Trophoblast cell (in vitro differentiated cells and primary cell): ENCODE measurements around the gene ARID3B.
A peak's percentile ranks its signal among the peaks of the same experiment; 100 is the strongest.

Source experiments
- DNase-seq, 2 donors: peaks; one replicate each; pipeline ENCODE4 v3.0.0-alpha.2; 2016
- H2AFZ ChIP-seq: 2 replicates; pipeline ENCODE4 v1.6.1; 2013; ENCODE audit warnings: low read length, moderate library complexity, mild to moderate bottlenecking; ENCODE audit not compliant: insufficient read depth, poor library complexity
- H2AK5ac ChIP-seq: 2 replicates; pipeline ENCODE4 v1.6.1; 2013; ENCODE audit warnings: mild to moderate bottlenecking, low read length
- H2BK120ac ChIP-seq: 2 replicates; pipeline ENCODE4 v1.6.1; 2013; ENCODE audit warnings: low read length, mild to moderate bottlenecking, moderate library complexity; ENCODE audit not compliant: insufficient read depth, poor library complexity
- H2BK12ac ChIP-seq: 2 replicates; pipeline ENCODE4 v1.6.1; 2013; ENCODE audit warnings: mild to moderate bottlenecking, low read length, moderate library complexity
- H2BK5ac ChIP-seq: 2 replicates; pipeline ENCODE4 v1.6.1; 2013; ENCODE audit warnings: low read length, low read depth, moderate library complexity, mild to moderate bottlenecking; ENCODE audit not compliant: poor library complexity
- H3K14ac ChIP-seq: 2 replicates; pipeline ENCODE4 v1.6.1; 2013; ENCODE audit warnings: mild to moderate bottlenecking, low read length
- H3K18ac ChIP-seq: 2 replicates; pipeline ENCODE4 v1.6.1; 2013; ENCODE audit warnings: mild to moderate bottlenecking, low read length
- H3K23ac ChIP-seq: 2 replicates; pipeline ENCODE4 v1.6.1; 2013; ENCODE audit warnings: low read length
- H3K27ac ChIP-seq: 2 replicates; pipeline ENCODE4 v1.5.1; 2013; ENCODE audit warnings: low read depth, mild to moderate bottlenecking, inconsistent platforms, low read length, moderate library complexity
- H3K27me3 ChIP-seq: 2 replicates; pipeline ENCODE4 v1.6.1; 2013; ENCODE audit warnings: inconsistent platforms, mild to moderate bottlenecking, low read length, moderate library complexity; ENCODE audit not compliant: insufficient read depth
- H3K36me3 ChIP-seq, 2 experiments: 1 replicate in 1 of 2; 2 replicates in 1 of 2; pipeline ENCODE4 v1.6.1; 2013; ENCODE audit warnings: low read length in 2 of 2, mild to moderate bottlenecking in 2 of 2, moderate library complexity in 1 of 2; ENCODE audit not compliant: insufficient read depth in 2 of 2, control insufficient read depth in 1 of 2
- H3K4ac ChIP-seq: 2 replicates; pipeline ENCODE4 v1.6.1; 2013; ENCODE audit warnings: low read depth, mild to moderate bottlenecking, low read length, moderate library complexity
- H3K4me1 ChIP-seq, 2 experiments: 1 replicate in 1 of 2; 2 replicates in 1 of 2; pipeline ENCODE4 v1.6.1; 2013; ENCODE audit warnings: low read length in 2 of 2, mild to moderate bottlenecking in 2 of 2, moderate library complexity in 1 of 2; ENCODE audit not compliant: insufficient read depth in 2 of 2, control insufficient read depth in 1 of 2
- H3K4me2 ChIP-seq: 2 replicates; pipeline ENCODE4 v1.6.1; 2013; ENCODE audit warnings: inconsistent platforms, mild to moderate bottlenecking, low read length, moderate library complexity
- H3K4me3 ChIP-seq: 2 replicates; pipeline ENCODE4 v1.5.1; 2013; ENCODE audit warnings: mild to moderate bottlenecking, low read depth, low read length, inconsistent platforms
- H3K79me1 ChIP-seq: one replicate; pipeline ENCODE4 v1.6.1; 2013; ENCODE audit warnings: low read length
- H3K79me2 ChIP-seq: 2 replicates; pipeline ENCODE4 v1.6.1; 2013; ENCODE audit warnings: low read length, mild to moderate bottlenecking; ENCODE audit not compliant: control insufficient read depth, insufficient read depth, poor library complexity
- H3K9ac ChIP-seq: 2 replicates; pipeline ENCODE4 v1.6.1; 2013; ENCODE audit warnings: mild to moderate bottlenecking, low read length
- H3K9me3 ChIP-seq: 2 replicates; pipeline ENCODE4 v1.6.1; 2013; ENCODE audit warnings: low read depth, mild to moderate bottlenecking, control low read depth, inconsistent platforms, low read length; ENCODE audit not compliant: insufficient read depth
- H4K12ac ChIP-seq: 2 replicates; pipeline ENCODE4 v1.6.1; 2013; ENCODE audit warnings: low read depth, mild to moderate bottlenecking, low read length, moderate library complexity
- H4K8ac ChIP-seq: 2 replicates; pipeline ENCODE4 v1.6.1; 2013; ENCODE audit warnings: low read depth, mild to moderate bottlenecking, low read length, moderate library complexity
- H4K91ac ChIP-seq: one replicate; pipeline ENCODE4 v1.6.1; 2013; ENCODE audit warnings: low read depth, mild to moderate bottlenecking, low read length, moderate library complexity
- WGBS: extraction: QIAGEN DNeasy Blood & Tissue Kit; methylation state at CpG from one replicate; pipeline ENCODE4 v1.1.7; 2013; ENCODE audit warnings: missing lambda C conversion rate; ENCODE audit not compliant: insufficient read length, insufficient coverage; ENCODE audit errors: extremely low coverage; 5-methylcytosine and 5-hydroxymethylcytosine counted together

Gene ARID3B

DNA sequence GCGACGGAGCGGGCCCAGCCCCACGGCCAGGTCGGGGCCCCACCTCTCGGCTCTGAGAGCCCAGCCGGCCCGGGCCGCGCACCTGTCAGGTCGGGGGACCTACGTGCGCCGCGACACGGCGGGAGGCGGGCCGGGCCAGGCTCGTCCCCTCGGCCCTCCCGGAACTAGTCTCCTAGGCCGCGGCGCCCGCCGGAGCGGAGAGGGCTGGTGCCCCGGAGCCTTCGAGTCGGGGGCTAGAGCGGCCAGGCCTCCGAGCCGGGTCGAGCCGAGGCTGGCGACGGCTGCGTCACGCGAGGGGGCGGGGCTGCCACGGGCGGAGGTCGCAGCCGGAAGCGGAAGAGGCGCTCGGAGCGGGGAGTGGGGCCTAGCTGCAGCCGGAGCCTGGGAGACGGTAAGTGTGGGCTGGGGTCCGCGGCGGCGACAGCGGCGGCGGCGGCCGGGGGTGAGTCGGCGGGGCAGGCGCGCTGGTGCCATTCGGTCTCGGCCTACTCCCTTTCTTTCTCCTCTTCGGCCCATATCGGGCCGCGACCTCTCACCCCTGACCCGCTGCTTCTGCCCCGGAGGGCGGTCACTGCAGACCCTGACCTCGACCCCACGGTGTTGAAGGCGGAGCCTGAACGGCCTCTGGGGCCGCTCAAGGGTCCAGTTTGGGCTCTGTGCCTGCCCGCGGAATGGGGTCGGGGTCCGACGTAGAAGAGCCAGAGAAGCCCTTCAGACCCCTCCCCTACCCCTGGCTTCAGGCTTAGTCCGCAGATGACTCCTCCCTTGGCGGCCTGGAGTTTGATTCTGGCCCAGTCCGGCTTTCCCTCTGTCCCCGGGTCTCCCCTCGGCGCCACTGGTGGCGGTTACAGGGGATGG is 74.7 kb downstream of the ARID3B start, which contains the start of gene CLK3:
Gene CLK3, plus strand, starts transcription at position 329 of the 858 bp plus-strand sequence. CDS start 3,361 bp downstream, outside the sequence.
- H2AK5ac ChIP-seq, result peak within 1 kb of the TSS; percentile 78
- H2BK120ac ChIP-seq, result peak within 1 kb of the TSS; percentile 96
- peak within 1 kb of the TSS; percentile 92 for H2AFZ ChIP-seq
- peak within 1 kb of the TSS; percentile 97 for H4K91ac ChIP-seq
- H3K79me2 ChIP-seq, result peaks cover 25% of the 10 kb centered on the region
- H2BK5ac ChIP-seq, result peak within 1 kb of the TSS; percentile 93
- no peaks in the 10 kb centered on the region for H3K9me3 ChIP-seq
- H3K4ac ChIP-seq, result peak within 1 kb of the TSS; percentile 99
- H3K27me3 ChIP-seq, result no peaks in the 10 kb centered on the region
- WGBS, result no CpG with 5 or more reads among the region's 91 CpGs
- no peak within 1 kb of the TSS for H3K23ac ChIP-seq
- peak within 1 kb of the TSS; percentile 32 for H2BK12ac ChIP-seq
- peak within 1 kb of the TSS; percentile 98 for H3K14ac ChIP-seq
- peak within 1 kb of the TSS; percentile 93 for H3K4me3 ChIP-seq
- H4K12ac ChIP-seq, result peak within 1 kb of the TSS; percentile 87
- H3K36me3 ChIP-seq, result peaks cover 23 to 27% of the 10 kb centered on the region in 2 experiments
- peak within 1 kb of the TSS; percentile 97 for H4K8ac ChIP-seq
- peak within 1 kb of the TSS; percentile 77 for H3K27ac ChIP-seq
- peaks cover 18% of the 10 kb centered on the region for H3K79me1 ChIP-seq
- H3K18ac ChIP-seq, result peak within 1 kb of the TSS; percentile 89
- peak within 1 kb of the TSS; percentile 96 for H3K4me2 ChIP-seq
- peaks cover 3 to 8% of the 10 kb centered on the region in 2 experiments for H3K4me1 ChIP-seq
- peak within 1 kb of the TSS; percentile 98 for H3K9ac ChIP-seq
- DNase-seq, result peak; percentile 94 to 95

GRCh38 chr15:74616366-74616939 is 75.4 kb downstream of the ARID3B start:
- Histone ChIP-seq H2AFZ (no peak overlapping the region), H2BK120ac (peak overlapping the region; percentile 57), H3K4ac (peak overlapping the region; percentile 99), H2BK12ac (no peak overlapping the region), H3K79me1 (peaks cover 18% of the 10 kb centered on the region), H3K14ac (peak overlapping the region; percentile 93), H4K8ac (peak overlapping the region; percentile 97), H3K4me2 (peak overlapping the region; percentile 96), H3K79me2 (peaks cover 25% of the 10 kb centered on the region), H3K4me1 (peaks cover 3 to 8% of the 10 kb centered on the region in 2 experiments), H3K23ac (no peak overlapping the region), H3K36me3 (peaks cover 31 to 34% of the 10 kb centered on the region in 2 experiments), H4K12ac (peak overlapping the region; percentile 65), H2AK5ac (peak overlapping the region; percentile 17), H3K9ac (peak overlapping the region; percentile 98), H3K27ac (peak overlapping the region; percentile 61), H3K4me3 (peak overlapping the region; percentile 93), H3K18ac (peak overlapping the region; percentile 89), H4K91ac (peak overlapping the region; percentile 94), H2BK5ac (peak overlapping the region; percentile 90), H3K27me3 (no peaks in the 10 kb centered on the region), H3K9me3 (no peaks in the 10 kb centered on the region)
- no CpG with 5 or more reads among the region's 18 CpGs for WGBS
- DNase-seq, result peak; percentile 85 to 87

- H2BK12ac ChIP-seq, result no peak overlapping the region
- no peaks in the 10 kb centered on the region for H3K27me3 ChIP-seq
- no peak overlapping the region for H2BK120ac ChIP-seq
- H4K8ac ChIP-seq, result no peak overlapping the region
- H2AK5ac ChIP-seq, result no peak overlapping the region
- peaks cover 35 to 39% of the 10 kb centered on the region in 2 experiments for H3K36me3 ChIP-seq
- H3K18ac ChIP-seq, result no peak overlapping the region
- H2AFZ ChIP-seq, result no peak overlapping the region
- H3K9ac ChIP-seq, result peak overlapping the region; percentile 18
- H2BK5ac ChIP-seq, result no peak overlapping the region
- no peak overlapping the region for H4K12ac ChIP-seq
- no peak overlapping the region for H3K27ac ChIP-seq
- peaks cover 25% of the 10 kb centered on the region for H3K79me2 ChIP-seq
- peak overlapping the region; percentile 96 for H3K4me2 ChIP-seq
- no peak overlapping the region for H4K91ac ChIP-seq
- H3K14ac ChIP-seq, result no peak overlapping the region
- H3K79me1 ChIP-seq, result peaks cover 18% of the 10 kb centered on the region
- H3K4me1 ChIP-seq, result peaks cover 3 to 8% of the 10 kb centered on the region in 2 experiments
- no peak overlapping the region for H3K23ac ChIP-seq
- peak in 1 of 2 donors; percentile 50 for DNase-seq
- H3K4ac ChIP-seq, result peak overlapping the region; percentile 99
- H3K4me3 ChIP-seq, result no peak overlapping the region
- no peaks in the 10 kb centered on the region for H3K9me3 ChIP-seq
Observed at GRCh38 chr15:74616996-74617395, 76.0 kb downstream of the ARID3B start.

GRCh38 chr15:74618841-74619596 is 78.0 kb downstream of the ARID3B start:
- Histone ChIP-seq H3K27me3 (no peaks in the 10 kb centered on the region), H3K79me1 (peaks cover 18% of the 10 kb centered on the region), H4K12ac (no peak overlapping the region), H3K79me2 (peaks cover 25% of the 10 kb centered on the region), H2AFZ (no peak overlapping the region), H3K23ac (no peak overlapping the region), H2AK5ac (no peak overlapping the region), H3K18ac (no peak overlapping the region), H3K27ac (no peak overlapping the region), H3K4me2 (no peak overlapping the region), H4K91ac (no peak overlapping the region), H3K4me1 (peaks cover 3 to 8% of the 10 kb centered on the region in 2 experiments), H2BK120ac (no peak overlapping the region), H3K4ac (peak overlapping the region; percentile 13), H3K14ac (no peak overlapping the region), H3K9ac (no peak overlapping the region), H3K36me3 (peaks cover 55 to 60% of the 10 kb centered on the region in 2 experiments), H2BK12ac (no peak overlapping the region), H3K4me3 (no peak overlapping the region), H2BK5ac (no peak overlapping the region), H3K9me3 (no peaks in the 10 kb centered on the region), H4K8ac (no peak overlapping the region)
- DNase-seq, result no peak
- no CpG with 5 or more reads among the region's 15 CpGs for WGBS
